Dedifferentiated amniotic fluid mesenchymal stem cell (primary cell): ENCODE results near the gene SAMD15.
A peak's percentile ranks its signal among the peaks of the same experiment; 100 is the strongest.
"Not testable (repeated sequence)": the region's sequence is repeated elsewhere in the genome, so short reads cannot be mapped to it uniquely, and the experiment has no call there.

Experiments
- DNase-seq: peaks from one replicate; pipeline ENCODE4 v3.0.0-alpha.2; 2016; ENCODE audit errors: extremely low spot score

Gene SAMD15

DNA sequence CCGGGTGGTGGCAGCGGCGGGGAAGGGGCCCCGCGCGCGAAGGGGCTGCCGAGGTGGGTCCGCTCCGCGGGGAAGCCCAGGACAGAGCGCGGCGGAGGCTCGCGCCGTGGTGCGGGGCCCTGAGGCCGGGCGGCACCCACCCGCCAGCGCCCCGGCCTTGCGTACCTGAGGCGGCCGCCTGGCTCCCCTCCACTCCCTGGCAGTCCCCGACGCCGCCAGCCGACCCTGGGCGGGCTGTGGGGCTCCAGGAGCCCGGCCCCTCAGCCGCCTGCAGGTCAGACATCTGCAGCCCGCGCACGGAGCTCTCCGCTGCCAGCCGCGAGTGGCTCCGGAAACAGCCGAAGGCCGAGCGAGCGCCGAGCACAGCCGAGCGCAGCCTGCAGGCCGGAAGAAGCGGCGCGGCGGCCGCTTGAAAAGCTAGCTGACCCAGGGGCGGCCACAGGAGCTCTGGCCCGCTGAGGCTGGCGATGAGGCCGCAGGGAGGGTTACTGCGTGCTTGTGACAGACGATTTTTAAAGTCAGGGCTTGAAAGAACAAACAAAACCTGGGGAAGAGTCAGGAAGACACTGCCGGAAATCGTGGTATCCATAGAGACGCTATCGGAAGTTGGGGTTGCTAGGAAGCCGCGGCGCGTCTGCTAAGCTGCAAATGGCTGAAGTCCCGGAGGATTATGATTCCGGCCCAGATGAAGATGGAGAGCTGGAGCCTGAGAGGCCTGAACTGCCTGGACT, at the start of gene SAMD15, which contains the start of gene TMED8:
Gene SAMD15 (plus strand): TSS at position 609 of the 731 bp plus-strand sequence. CDS start 40 bp downstream, at position 649.
Gene TMED8 (minus strand): TSS at position 324 of the 731 bp plus-strand sequence. CDS start 41 bp downstream, at position 283.
- DNase-seq: peak; percentile 76

- no peak for DNase-seq
These were observed 47.3 kb upstream of the SAMD15 start for GRCh38 chr14:77329872-77330271.

GRCh38 chr14:77335576-77335975, 41.6 kb upstream of the SAMD15 start:
- DNase-seq: no peak

DNA sequence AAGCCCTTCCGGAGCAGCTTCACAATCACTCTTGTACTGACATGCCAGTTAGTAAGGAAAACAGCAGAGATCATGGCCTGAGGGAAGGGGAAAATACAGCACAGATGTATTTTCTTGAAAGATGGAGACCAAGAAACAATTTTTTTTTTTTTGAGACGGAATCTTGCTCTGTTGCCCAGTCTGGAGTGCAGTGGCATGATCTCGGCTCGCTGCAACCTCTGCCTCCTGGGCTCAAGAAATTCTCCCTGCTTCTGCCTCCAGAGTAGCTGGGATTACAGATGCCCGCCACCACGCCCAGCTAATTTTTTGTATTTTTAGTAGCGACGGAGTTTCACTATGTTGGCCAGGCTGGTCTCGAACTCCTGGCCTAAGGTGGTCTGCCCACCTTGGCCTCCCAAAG, 39.9 kb upstream of the SAMD15 start:
- DNase-seq: not testable (repeated sequence)

GRCh38 chr14:77337880-77338279, 39.3 kb upstream of the SAMD15 start:
- no peak for DNase-seq

DNA sequence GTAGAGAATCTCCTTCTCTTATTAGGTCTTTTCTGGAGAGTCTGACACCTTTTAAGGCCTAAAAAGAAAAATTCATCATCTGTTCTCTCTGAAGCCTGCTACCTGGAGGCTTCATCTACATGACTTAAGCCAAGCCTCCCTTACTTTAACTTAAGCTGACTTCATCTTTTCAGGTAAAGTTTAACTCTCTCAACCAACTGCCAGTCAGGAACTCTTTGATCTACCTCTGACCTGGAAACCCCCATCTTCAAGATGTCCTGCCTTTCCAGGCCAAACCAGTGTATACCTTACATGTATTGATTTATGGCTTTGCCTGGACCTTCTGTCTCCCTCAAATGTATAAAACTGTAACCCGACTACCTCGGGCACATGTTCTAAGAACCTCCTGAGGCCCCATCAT, 38.9 kb upstream of the SAMD15 start:
- DNase-seq: no peak

- DNase-seq: peak; percentile 53
These were observed 37.8 kb upstream of the SAMD15 start for GRCh38 chr14:77339407-77339806.

- no peak for DNase-seq
These were observed 36.8 kb upstream of the SAMD15 start for GRCh38 chr14:77340389-77340788.

DNA sequence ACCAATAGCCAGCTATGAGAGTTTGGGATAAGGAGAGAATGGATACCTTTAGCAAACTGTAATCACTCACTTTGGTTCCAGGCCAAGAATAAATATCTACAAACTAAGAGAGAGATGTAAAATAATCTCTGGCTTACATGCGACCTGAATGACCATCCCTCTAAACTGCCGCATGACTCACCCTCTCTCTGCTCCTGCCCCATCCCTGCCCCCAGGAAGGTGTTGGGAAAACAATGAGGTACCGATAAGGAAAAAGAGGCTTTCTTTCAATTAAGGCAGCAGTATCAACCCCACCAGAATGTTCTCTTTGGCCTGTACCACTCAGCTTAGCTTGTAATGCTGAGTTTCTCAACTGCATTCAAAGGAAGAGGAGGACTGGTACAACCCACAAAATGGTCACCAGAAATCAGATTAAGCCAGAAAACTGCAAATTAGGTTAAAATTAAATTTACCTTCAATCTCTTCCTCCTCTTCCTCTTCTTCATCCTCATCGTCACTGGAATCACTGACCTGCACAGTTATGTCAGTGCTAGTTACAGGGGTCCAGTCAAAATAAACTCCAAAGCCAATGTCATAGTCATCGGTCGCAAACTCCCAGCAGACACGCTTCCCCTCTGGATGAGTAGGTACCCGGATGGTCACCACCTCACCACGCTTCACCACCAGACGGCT, 34.3 kb upstream of the SAMD15 start:
- DNase-seq: no peak

GRCh38 chr14:77343662-77344061, 33.5 kb upstream of the SAMD15 start:
- DNase-seq: no peak

DNA sequence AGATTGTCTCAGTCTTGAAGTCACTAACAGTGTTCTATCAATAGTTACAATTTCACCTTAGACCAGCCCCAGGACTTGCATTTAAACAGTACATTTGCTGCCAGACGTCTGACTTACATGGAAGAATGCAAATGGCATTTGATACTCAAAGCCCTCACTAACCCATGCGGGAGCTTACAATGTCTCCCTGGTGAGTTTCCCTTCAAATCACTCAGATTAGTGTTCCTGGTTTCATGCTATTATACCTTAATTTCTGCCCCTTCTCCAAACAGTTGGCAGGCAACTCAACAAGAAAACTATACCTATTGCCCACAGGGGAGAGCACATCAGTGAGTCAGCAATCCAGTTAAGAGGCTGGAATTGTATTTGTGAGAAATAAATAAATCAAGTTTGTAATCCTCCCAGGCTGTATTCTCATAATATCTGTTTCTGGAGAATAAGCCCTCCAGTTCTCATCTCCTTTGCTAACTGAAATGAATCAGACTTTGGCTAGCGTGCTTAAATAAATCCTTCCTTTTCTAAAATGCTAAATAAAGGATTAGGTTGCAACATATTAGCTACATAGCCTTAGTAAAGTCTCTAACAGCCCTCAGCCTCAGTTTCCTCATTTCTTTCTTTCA, 32.7 kb upstream of the SAMD15 start:
- DNase-seq: no peak

- no peak for DNase-seq
These were observed 30.7 kb upstream of the SAMD15 start for GRCh38 chr14:77346495-77346894.

- no peak for DNase-seq
These were observed 29.4 kb upstream of the SAMD15 start for GRCh38 chr14:77347751-77348150.

GRCh38 chr14:77353469-77354141, 23.6 kb upstream of the SAMD15 start:
- no peak for DNase-seq

- no peak for DNase-seq
These were observed 21.4 kb upstream of the SAMD15 start for GRCh38 chr14:77355811-77356210.

DNA sequence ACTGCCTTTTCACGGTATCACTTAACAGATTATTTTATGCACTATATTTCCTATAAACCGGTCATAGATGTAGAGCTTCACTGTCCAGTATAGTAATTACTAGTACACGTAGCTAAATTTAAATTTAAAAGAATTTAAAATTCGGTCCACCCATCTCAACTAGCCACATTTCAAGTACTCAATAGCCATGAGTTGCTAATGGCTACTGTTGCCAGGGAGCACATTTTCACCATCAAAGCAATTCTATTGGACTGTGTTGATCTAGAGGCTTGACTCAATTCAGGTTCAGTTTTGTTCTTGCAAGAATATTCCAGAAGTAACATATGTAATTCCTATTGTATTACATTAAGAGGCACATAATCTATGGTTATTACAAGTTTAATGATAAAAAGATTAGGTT, 20.3 kb upstream of the SAMD15 start:
- DNase-seq: no peak

DNA sequence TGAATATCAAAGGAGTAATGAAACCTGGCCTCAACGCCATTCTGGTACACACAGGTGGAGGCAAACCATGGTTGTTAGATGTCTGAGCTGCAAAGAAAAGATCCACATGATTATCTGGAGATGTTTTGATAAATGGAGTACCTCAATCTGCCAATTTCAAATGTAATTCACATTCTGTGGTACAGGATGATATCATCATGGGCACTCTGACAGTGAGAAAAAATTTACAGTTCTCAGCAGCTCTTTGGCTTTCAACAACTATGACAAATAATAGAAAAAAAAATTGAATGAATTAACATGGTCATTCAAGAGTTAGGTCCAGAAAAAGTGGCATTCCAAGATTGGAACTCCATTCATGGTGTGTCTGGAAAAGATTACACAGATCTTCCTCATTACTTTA, 17.6 kb upstream of the SAMD15 start:
- no peak for DNase-seq

DNA sequence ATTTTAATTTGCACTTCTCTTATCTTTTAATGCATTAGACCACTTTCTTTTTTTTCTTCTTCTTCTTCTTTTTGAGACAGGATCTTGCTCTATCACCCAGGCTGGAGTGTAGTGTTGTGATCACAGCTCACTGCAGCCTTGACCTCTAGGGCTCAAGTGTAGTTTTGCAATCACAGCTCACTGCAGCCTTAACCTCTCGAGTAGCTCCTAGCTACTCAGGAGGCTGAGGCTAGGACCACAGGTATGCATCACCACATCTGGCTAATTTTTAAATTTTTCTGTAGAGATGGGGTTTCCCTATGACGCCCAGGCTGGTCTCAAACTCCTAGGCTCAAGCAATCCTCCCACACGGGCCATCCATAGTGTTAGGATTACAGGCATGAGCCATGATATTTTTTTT, 13.0 kb upstream of the SAMD15 start:
- no peak for DNase-seq

- DNase-seq: no peak
These were observed 7.9 kb upstream of the SAMD15 start for GRCh38 chr14:77369285-77369684.

DNA sequence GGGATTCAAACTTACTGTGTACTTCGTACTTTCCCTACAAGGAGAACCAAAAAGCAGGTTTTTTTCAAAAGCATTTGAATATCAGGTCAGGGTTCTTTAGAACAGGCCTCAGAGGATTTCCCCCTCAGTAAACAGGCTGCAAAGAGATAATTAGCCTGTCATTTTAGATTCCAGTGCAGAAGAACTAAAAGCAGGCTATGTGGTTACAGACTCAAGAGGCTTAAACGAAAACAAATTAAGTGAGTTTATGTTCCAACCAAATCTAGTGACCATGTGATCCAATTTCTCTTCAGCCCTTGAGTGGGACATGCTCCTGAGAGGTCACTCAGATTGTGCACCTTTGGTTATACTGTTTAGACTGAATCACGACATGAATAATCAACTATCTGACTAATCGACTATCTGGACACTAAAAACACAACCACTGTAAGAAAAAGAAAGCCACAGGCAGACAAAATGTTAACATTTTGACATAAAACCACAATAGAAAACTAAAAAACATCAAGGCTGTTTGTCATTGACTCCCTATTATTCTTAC, 4.8 kb upstream of the SAMD15 start:
- DNase-seq: no peak

GRCh38 chr14:77375164-77375950, 1.8 kb upstream of the SAMD15 start:
- DNase-seq: no peak
